K562 (cell line): ENCODE measurements around the gene PYCR2. TPM values are rescaled to one million over a fixed set of nuclear protein-coding genes. Genes with fewer than 3 reads are reported as not detected.

Experiments
- ARID4B ChIP-seq: sonication (generic); formaldehyde crosslinking; IDR thresholded peaks from 2 replicates; pipeline ENCODE4 v1.8.0; 2022; ENCODE audit warnings: mild to moderate bottlenecking, missing genetic modification reagents
- CBFB ChIP-seq: sonication (generic); formaldehyde crosslinking; IDR thresholded peaks from 2 replicates; pipeline ENCODE4 v1.4.0; 2020; ENCODE audit warnings: mild to moderate bottlenecking, missing genetic modification reagents
- CBX1 ChIP-seq: sonication (generic); IDR thresholded peaks from 2 replicates; pipeline ENCODE4 v1.6.1; 2016; ENCODE audit warnings: antibody characterized with exemption, low read depth, mild to moderate bottlenecking
- FOXJ3 ChIP-seq: sonication (generic); formaldehyde crosslinking; IDR thresholded peaks from 2 replicates; pipeline ENCODE4 v1.4.0; 2020; ENCODE audit warnings: mild to moderate bottlenecking, missing genetic modification reagents
- GABPB2 ChIP-seq: fragments of 250-450 bp; sonication (Bioruptor Pico); conservative IDR thresholded peaks from 2 replicates; pipeline ENCODE4 v1.5.1; 2021; ENCODE audit warnings: mild to moderate bottlenecking
- JUN ChIP-seq, 2 experiments: sonication (generic) in 1 of 2; formaldehyde crosslinking in 1 of 2; IDR thresholded peaks; 2 replicates each; pipeline versions ENCODE4 v1.6.1 to v1.8.0; 2012 to 2022; ENCODE audit warnings: borderline replicate concordance in 2 of 2, mild to moderate bottlenecking in 2 of 2, improper control_type of control experiment in 1 of 2, low read depth in 1 of 2, low read length in 1 of 2, missing genetic modification reagents in 1 of 2
- NFXL1 ChIP-seq: fragments of 450-650 bp; formaldehyde crosslinking; IDR thresholded peaks from 2 replicates; pipeline ENCODE4 v1.4.0; 2021; ENCODE audit warnings: mild to moderate bottlenecking
- PATZ1 ChIP-seq: fragments of 250-450 bp; sonication (Bioruptor Pico); IDR thresholded peaks from 2 replicates; pipeline ENCODE4 v1.5.0; 2020; ENCODE audit warnings: mild to moderate bottlenecking, borderline replicate concordance
- PHF20 ChIP-seq: fragments of 450-650 bp; IDR thresholded peaks from 2 replicates; pipeline ENCODE4 v1.6.1; 2018; ENCODE audit not compliant: partially characterized antibody
- RBM25 ChIP-seq: fragments of 200-400 bp; formaldehyde crosslinking; IDR thresholded peaks from 2 replicates; pipeline ENCODE4 v1.6.1; 2018; ENCODE audit warnings: low read length, low read depth, moderate library complexity; ENCODE audit not compliant: severe bottlenecking
- SMARCA4 ChIP-seq: fragments of 450-650 bp; IDR thresholded peaks from 2 replicates; pipeline ENCODE4 v1.6.1; 2016
- TOE1 ChIP-seq, 2 experiments: fragments of 450-650 bp in 1 of 2; sonication (generic) in 1 of 2; formaldehyde crosslinking in 1 of 2; IDR thresholded peaks; 2 replicates each; pipeline versions ENCODE4 v1.7.1 to v1.8.0; 2016 to 2022; ENCODE audit warnings: borderline replicate concordance in 2 of 2, mild to moderate bottlenecking in 2 of 2, antibody characterized with exemption in 1 of 2, inconsistent platforms in 1 of 2, low read depth in 1 of 2, missing genetic modification reagents in 1 of 2, moderate library complexity in 1 of 2
- USF2 ChIP-seq: sonication (generic); formaldehyde crosslinking; IDR thresholded peaks from 2 replicates; pipeline ENCODE4 v1.5.0; 2020; ENCODE audit warnings: missing genetic modification reagents
- ZFP30 ChIP-seq: fragments of 250-450 bp; sonication (Bioruptor Pico); IDR thresholded peaks from 2 replicates; pipeline ENCODE4 v1.8.0; 2022; ENCODE audit warnings: moderate library complexity, mild to moderate bottlenecking, inconsistent platforms, borderline replicate concordance
- polyA plus RNA-seq, 8 experiments: library from polyadenylated mRNA; depleted of rRNA in 4 of 8; stranded (reverse) in 5 of 8; unstranded in 3 of 8; fragments of >200 nt; fragmentation: Nextera tagmentation in 2 of 8; fragmentation: Illumina TruSeq in 1 of 8; extraction: Ambion mirVana in 2 of 8; extraction: Trizol in 1 of 8; gene quantifications; 2 replicates each; pipeline versions ENCODE4 v1.2.1 to v1.2.3, GENCODE V29; 2011 to 2014; ENCODE audit warnings: inconsistent platforms in 1 of 8, missing spikeins in 1 of 8
- total RNA-seq, 7 experiments: library from RNA; depleted of rRNA in 6 of 7; stranded (reverse); fragments of >200 nt in 6 of 7; fragmentation: Illumina TruSeq in 2 of 7; extraction: Trizol in 2 of 7; gene quantifications; 2 replicates each; pipeline versions ENCODE4 v1.2.1 to v1.2.3, GENCODE V29; 2011 to 2021; ENCODE audit warnings: low replicate concordance in 1 of 7
- TF ChIP-seq, protein P1 (sequence below): IDR thresholded peaks from 2 replicates; pipeline ENCODE4 v1.6.1; 2012; ENCODE audit warnings: low read depth, low read length, improper control_type of control experiment, borderline replicate concordance

PYCR2 gene
- total and polyA plus RNA-seq, 9 of the 15 experiments (the other 6 are each of a cell fraction or from before 2014, with no cell fraction given) = 5.5 to 219 (median 127) TPM

DNA sequence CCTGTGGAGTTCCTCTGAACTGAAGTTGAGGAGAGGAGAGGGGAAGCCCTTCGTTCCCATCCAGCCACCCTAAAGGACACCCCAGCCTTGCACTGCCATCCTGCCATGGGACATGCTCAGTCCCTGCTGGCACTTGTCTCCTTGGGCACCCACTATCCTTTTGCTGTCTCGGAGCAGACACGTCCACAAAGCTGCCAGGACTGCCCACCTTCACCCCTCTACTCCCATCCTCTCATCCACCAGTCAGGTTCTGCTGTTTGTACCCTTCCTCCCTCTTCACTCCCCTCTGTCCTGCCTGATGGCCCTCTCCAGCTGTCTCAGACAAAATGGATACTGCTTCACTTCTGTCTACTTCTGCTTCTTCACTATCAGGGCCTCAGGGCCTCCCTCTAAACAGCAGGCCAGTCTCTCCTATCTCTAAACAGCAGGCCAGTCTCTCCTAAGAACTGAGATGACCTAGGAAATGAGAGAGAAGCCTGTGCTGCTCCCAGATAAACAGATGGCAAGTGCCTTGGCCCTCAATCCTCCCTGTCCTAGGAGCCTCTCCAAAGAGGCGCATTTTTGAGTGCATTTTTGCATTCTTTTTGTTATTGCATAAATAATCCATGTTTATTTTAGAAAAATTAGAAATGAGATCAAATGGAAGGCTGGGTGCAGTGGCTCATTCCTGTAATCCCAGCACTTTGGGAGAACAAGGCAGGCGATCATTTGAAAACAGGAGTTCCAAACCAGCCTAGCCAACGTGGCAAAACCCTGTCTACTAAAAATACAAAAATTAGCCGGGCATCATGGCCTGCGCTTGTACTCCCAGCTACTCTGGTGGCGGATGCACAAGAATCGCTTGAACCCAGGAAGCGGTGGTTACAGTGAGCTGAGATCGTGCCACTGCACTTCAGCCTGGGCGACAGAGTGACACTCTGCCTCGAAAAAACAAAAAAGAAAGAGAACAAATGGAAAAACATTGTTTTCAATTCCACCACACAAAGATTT lies 4.4 kb upstream of the PYCR2 start (continued):
- peak; percentile 100 for TF ChIP-seq SMARCA4
- no peak for TF ChIP-seq PHF20
- TF ChIP-seq TOE1 (IDR thresholded peaks at IDR 0.05; ENCODE audit: borderline replicate concordance) = peak; percentile 83; the same call in 1 of the 2 replicates
- no peak for TF ChIP-seq TOE1 (CRISPR knock-in tag; IDR thresholded peaks at IDR 0.05; ENCODE audit: borderline replicate concordance, low read depth)
- no peak for TF ChIP-seq ZFP30 (CRISPR knock-in tag)
- no peak for TF ChIP-seq USF2 (CRISPR knock-in tag)
- TF ChIP-seq NFXL1 (CRISPR knock-in tag) = peak; percentile 79
- no peak for TF ChIP-seq RBM25
- peak; percentile 70; the same call in 1 of the 2 replicates for TF ChIP-seq ARID4B
- TF ChIP-seq PATZ1 (CRISPR knock-in tag) = peak; percentile 45; the same call in 1 of the 2 replicates
- TF ChIP-seq, protein P1, sequence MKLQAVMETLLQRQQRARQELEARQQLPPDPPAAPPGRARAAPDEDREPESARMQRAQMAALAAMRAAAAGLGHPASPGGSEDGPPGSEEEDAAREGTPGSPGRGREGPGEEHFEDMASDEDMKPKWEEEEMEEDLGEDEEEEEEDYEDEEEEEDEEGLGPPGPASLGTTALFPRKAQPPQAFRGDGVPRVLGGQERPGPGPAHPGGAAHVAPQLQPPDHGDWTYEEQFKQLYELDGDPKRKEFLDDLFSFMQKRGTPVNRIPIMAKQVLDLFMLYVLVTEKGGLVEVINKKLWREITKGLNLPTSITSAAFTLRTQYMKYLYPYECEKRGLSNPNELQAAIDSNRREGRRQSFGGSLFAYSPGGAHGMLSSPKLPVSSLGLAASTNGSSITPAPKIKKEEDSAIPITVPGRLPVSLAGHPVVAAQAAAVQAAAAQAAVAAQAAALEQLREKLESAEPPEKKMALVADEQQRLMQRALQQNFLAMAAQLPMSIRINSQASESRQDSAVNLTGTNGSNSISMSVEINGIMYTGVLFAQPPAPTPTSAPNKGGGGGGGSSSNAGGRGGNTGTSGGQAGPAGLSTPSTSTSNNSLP = peak; percentile 69
- no peak for TF ChIP-seq FOXJ3 (CRISPR knock-in tag)
- TF ChIP-seq JUN (IDR thresholded peaks at IDR 0.05; ENCODE audit: borderline replicate concordance, low read depth, low read length) = peak; percentile 36; the same call in 1 of the 2 replicates
- no peak; the same call in 1 of the 2 replicates for TF ChIP-seq JUN (CRISPR knock-in tag; IDR thresholded peaks at IDR 0.05; ENCODE audit: borderline replicate concordance)
- no peak for TF ChIP-seq CBX1
- no peak for TF ChIP-seq GABPB2 (CRISPR knock-in tag)
- no peak; the same call in 1 of the 2 replicates for TF ChIP-seq CBFB (CRISPR knock-in tag)
